GM19238 (cell line): ENCODE results near the gene UAP1L1.
"Not testable (repeated sequence)": the region's sequence is repeated elsewhere in the genome, so short reads cannot be mapped to it uniquely, and the experiment has no call there.

Source experiments
- DNase-seq: peaks from one replicate; pipeline ENCODE4 v3.0.0; 2011; ENCODE audit warnings: low spot score; ENCODE audit not compliant: insufficient read length

The UAP1L1 gene

GRCh38 chr9:137114220-137114612, 36.9 kb downstream of the UAP1L1 start:
- peak; percentile 41 for DNase-seq

DNA sequence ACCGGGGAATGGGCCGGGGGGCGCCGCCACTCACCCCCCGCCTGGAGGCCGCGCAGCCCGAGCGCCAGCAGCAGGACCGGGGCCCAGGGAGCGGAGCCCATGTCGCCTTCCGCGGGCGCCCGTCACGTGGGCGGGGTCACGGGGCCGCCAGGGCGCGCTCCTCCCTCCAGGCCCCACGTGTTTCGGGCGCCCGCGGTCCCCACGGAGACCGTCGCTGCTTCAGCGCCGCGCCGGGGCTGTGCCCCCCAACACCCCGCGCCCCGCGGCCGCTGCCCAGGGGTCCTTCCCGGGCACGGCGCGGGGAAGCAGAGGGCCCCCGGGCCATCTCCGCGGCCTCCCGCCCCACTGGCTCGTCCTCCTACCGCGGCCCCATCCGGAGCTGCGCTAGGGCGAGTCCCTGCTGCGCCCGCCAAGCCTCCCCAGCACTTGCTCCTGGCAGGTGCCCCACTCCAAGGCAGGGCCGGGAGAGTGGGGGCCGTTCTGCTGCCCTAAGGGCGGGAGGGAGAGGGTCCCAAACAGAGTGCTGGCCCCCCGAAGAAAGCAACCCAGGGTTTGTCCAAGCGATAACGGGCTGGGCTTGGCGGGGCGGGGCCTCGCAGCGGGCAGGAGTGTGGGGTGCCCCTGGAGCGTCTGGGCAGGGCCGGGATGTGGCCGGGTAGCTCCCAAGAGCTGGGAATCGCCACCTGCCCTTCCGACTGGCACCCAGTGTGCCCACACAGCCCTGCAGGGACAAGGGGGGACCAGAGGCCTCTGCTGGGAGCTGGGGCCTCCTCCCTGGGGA, 37.5 kb downstream of the UAP1L1 start, which contains the start of gene DPP7:
Gene DPP7, minus strand, starts transcription at position 121 of the 781 bp plus-strand sequence. Its CDS starts 20 bp downstream, at position 101.
- peak; percentile 90 for DNase-seq

DNA sequence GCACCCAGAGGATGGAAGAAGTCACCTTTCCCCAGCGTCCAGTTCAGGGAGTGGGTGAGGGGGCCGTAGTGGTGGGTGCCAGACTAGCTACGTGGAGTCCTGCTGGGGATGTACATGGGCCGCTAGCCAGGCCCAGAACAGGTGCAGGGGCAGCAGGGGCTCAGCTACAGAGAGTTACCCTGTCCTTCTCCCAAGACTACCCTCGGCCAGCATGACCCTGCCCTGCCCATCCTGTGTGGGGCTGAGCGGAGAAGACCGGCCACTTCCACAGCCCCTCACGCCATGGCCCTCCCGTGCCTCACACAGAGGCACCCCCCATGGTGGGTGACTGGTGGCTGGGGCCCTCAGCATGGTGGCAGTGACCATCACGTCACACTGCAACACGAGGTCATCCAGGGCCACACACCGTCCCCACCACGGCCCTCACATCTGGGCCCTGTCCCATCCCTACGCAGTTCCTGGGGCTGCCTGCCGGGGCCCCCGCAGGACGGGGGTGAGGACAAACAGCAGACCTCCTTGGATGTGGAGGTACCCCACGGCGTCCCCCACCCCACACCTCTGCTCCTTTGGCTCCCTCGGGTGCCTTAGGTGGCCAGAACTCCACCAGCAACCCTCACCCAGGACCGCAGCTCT, 38.2 kb downstream of the UAP1L1 start:
- no peak for DNase-seq

DNA sequence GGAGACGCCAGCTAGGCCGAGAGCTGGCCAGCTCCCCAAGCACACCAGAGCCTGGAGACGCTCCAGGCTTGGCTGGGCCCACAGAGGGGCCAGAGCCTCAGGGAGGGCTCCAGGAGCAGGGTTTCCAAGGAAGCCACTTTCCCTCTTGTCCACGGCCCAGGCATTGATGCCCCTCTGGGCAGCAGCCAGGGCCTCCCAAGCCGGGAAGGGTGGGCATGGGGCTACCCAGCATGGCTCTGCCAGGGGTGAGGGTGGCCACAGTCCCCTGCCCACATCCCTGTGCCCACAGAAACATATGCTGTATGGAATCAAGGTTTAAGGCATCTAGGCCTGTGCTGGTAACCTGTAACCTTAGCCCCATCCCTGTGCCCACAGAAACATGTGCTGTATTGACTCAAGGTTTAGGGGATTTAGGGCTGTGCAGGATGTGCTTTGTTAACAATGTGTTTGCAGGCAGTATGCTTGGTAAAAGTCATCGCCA, 38.8 kb downstream of the UAP1L1 start:
- DNase-seq, result no peak

DNA sequence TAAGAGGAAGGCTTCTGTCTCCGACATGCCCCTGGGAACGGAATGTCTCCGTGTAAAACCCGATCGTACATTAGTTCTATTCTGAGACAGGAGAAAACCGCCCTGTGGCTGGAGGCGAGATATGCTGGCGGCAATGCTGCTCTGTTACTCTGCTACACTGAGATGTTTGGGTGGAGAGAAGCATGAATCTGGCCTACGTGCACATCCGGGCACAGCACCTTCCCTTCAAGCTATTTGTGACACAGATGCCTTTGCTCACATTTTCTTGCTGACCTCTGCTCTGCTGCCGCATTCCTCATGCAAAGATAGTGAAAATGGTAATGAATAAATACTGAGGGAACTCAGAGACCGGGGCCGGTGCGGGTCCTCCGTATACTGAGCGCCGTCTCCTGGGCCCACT, 39.4 kb downstream of the UAP1L1 start:
- DNase-seq, result no peak

DNA sequence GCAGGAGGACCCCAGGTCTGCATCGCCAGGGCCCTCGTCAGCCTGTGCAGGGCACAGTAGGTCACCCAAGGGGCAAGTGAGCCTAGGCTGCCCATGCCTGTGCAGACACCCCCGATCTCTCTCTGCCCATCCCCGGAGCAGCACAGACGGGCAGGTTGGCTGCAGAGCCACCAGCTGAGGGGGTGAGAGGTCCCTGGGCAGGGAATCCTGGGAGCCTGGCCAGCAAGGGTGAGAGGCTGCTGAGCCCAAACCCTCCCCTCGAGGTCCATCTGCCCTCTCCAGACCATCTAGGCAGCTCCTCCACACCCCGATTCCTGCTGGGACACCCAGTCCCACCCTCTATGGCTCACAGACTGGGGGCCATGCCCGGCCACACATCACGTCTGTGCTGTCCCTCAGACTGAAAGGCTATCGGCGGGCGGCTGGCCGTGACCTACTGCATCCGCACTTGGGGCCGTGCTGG, 40.0 kb downstream of the UAP1L1 start:
- DNase-seq, result no peak

GRCh38 chr9:137118092-137118603, 40.8 kb downstream of the UAP1L1 start:
- not testable (repeated sequence) for DNase-seq

DNA sequence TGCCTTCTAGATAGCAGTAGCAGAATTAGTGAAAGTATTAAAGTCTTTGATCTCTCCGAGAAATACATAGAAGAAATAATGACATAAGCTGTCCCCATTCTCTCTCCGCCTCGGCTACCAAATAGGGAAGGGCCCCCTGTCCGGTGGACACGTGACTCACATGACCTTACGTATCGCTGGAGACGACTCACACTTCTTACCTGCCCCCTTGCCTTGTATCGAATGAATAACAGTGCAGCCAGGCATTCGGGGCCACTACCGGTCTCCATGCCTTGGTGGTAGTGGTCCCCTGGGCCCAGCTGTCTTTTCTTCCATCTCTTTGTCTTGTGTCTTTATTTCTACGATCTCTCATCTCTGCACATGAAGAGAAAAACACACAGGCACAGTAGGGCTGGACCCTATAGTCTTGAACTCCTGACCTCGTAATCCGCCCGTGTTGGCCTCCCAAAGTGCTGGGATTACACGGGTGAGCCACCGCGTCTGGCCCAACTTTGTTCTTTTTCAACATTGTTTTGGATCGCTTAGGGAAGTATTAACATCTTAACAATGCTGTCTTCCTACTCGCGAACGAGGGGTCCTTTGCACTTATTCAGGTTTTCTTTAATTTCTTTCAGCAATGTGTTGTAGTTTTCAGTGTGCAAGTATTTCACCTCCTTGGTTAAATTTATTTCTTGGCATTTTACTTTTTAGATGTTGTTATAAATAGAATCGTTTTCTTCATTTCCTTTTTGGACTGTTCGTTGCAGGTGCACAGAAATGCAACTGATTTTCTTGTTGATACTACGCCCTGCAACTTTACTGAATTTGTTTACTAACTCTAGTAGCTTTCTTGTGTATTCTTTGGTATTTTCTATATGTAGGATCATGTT, 44.8 kb downstream of the UAP1L1 start:
- not testable (repeated sequence) for DNase-seq

- not testable (repeated sequence) for DNase-seq
Observed at GRCh38 chr9:137122796-137123467, 45.6 kb downstream of the UAP1L1 start.

DNA sequence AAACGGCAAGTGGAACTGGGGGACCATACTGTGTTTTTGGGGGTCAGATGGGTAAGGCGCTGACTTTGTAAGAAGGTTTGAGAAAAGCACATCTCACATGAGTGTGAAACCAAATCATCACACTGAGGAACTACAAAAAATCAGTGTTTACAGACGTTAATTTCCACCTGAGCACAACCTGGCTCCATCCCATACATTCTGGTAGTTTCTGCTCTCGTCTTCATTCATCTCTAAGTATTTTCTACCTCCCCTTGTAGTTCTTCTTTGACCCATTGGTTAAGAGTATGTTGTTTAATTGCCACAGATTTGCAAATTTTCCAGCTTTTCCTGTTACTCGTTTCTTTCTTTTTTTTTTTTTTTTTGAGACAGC, 46.1 kb downstream of the UAP1L1 start:
- DNase-seq, result no peak

GRCh38 chr9:137123952-137124462, 46.7 kb downstream of the UAP1L1 start:
- DNase-seq, result not testable (repeated sequence)

GRCh38 chr9:137126786-137127185, 49.5 kb downstream of the UAP1L1 start:
- DNase-seq, result no peak

GRCh38 chr9:137127301-137128157, 50.2 kb downstream of the UAP1L1 start:
- no peak for DNase-seq

DNA sequence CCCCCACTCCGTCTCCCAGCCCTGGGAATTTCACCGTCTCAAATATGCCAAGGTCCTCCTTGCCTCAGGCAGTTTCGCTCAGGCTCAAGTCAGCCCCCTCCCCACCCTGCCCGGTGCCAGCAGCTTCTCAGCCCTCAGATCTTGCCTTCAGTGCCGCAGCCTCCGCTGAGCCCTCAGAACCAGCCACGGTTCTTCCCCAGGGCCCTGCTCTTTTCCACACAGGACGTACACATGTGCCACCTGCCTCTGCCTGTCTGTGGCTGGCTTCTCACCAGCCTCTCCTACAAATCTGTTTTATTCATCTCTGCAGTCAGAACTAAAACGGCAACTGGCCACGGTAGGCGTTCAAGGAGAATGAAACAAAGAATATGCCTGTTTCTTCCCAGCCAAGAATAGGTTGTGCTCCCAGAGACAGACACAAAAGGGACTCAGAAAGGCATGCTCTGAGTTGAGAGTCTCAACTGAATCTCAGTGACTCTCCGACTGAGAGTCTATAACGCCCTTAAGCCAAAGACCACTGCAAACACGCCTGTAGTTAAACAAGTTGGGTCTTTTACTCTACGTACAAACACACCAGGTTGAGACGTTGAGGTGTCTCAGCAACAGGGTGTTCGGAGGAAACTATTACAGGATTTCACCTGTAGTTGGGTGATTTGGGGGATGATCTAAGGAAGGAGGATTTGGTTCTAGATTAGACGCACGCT, 51.0 kb downstream of the UAP1L1 start:
- no peak for DNase-seq

- no peak for DNase-seq
Observed at GRCh38 chr9:137128862-137129455, 51.6 kb downstream of the UAP1L1 start.

GRCh38 chr9:137129456-137130175, 52.3 kb downstream of the UAP1L1 start:
- peak; percentile 97 for DNase-seq

GRCh38 chr9:137130176-137130755, 52.9 kb downstream of the UAP1L1 start:
- no peak for DNase-seq
